ENCODE results near the gene RHPN2. TPM values are rescaled to one million over a fixed set of nuclear protein-coding genes. Genes with fewer than 3 reads are reported as not detected.

The RHPN2 gene
- total and polyA plus RNA-seq, 2 of the 13 experiments (the other 11 are each of a cell fraction or from before 2014, with no cell fraction given), result 20.3 to 48.0 TPM

DNA sequence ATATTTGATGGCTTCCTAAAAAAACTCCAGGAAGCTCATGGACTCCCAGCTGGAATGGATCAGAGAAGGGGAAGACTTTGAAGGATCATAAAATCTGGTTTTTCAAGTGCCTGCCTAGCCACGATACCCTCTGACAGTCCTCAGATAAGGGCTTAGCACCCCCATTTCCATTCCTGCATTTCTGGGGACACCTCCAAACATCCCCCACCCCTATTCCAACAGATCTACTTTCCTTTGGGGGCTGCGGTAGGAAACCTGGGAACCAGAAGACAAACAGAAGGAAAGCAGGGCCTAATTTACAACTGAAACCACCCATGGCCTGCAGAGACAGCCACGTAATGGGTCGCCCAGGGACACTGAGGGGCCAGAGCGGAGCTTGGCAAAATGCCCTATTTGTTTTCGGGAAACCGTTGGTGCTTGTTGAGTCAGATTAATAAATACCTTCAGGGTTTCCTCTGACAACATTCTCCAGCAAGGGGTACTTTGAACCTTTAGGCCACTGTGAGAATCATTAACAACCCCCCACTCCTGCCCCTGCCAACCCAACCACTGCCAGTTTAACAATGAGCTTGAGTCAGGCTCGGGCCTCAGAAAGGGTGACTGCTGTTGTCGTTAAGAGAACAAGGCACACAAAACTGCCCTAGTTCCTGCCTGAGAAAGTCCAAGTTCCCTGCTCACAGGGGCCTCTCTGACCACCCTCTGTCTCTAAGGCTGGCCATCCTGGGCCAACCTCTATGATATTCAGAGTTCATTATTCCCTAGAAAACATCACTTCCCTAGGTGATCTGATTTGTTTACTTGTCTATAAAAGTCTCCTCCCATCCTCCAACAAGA, 23.5 kb downstream of the RHPN2 start (continued):
- peak; percentile 81 for TF ChIP-seq KAT8 (CRISPR knock-in tag; IDR thresholded peaks at IDR 0.05)
- TF ChIP-seq, protein P1, sequence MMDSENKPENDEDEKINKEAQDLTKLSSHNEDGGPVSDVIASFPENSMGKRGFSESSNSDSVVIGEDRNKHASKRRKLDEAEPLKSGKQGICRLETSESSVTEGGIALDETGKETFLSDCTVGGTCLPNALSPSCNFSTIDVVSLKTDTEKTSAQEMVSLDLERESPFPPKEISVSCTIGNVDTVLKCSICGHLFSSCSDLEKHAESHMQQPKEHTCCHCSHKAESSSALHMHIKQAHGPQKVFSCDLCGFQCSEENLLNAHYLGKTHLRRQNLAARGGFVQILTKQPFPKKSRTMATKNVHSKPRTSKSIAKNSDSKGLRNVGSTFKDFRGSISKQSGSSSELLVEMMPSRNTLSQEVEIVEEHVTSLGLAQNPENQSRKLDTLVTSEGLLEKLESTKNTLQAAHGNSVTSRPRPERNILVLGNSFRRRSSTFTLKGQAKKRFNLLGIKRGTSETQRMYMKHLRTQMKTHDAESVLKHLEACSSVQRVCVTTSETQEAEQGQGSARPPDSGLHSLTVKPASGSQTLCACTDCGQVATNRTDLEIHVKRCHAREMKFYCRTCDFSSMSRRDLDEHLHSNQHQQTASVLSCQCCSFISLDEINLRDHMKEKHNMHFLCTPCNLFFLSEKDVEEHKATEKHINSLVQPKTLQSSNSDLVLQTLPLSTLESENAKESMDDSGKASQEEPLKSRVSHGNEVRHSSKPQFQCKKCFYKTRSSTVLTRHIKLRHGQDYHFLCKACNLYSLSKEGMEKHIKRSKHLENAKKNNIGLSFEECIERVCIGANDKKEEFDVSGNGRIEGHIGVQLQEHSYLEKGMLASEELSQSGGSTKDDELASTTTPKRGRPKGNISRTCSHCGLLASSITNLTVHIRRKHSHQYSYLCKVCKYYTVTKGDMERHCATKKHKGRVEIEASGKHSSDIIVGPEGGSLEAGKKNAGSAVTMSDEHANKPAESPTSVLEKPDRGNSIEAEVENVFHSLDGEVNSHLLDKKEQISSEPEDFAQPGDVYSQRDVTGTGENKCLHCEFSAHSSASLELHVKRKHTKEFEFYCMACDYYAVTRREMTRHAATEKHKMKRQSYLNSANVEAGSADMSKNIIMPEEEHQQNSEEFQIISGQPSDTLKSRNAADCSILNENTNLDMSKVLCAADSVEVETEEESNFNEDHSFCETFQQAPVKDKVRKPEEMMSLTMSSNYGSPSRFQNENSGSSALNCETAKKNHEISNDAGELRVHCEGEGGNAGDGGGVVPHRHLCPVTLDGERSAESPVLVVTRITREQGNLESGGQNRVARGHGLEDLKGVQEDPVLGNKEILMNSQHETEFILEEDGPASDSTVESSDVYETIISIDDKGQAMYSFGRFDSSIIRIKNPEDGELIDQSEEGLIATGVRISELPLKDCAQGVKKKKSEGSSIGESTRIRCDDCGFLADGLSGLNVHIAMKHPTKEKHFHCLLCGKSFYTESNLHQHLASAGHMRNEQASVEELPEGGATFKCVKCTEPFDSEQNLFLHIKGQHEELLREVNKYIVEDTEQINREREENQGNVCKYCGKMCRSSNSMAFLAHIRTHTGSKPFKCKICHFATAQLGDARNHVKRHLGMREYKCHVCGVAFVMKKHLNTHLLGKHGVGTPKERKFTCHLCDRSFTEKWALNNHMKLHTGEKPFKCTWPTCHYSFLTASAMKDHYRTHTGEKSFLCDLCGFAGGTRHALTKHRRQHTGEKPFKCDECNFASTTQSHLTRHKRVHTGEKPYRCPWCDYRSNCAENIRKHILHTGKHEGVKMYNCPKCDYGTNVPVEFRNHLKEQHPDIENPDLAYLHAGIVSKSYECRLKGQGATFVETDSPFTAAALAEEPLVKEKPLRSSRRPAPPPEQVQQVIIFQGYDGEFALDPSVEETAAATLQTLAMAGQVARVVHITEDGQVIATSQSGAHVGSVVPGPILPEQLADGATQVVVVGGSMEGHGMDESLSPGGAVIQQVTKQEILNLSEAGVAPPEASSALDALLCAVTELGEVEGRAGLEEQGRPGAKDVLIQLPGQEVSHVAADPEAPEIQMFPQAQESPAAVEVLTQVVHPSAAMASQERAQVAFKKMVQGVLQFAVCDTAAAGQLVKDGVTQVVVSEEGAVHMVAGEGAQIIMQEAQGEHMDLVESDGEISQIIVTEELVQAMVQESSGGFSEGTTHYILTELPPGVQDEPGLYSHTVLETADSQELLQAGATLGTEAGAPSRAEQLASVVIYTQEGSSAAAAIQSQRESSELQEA (CRISPR knock-in tag; IDR thresholded peaks at IDR 0.05; ENCODE audit: not compliant biosample characterization), result no peak
- TF ChIP-seq MED8 (CRISPR knock-in tag; IDR thresholded peaks at IDR 0.05; ENCODE audit: insufficient replicate concordance), result peak; percentile 68
- peak; percentile 89 for TF ChIP-seq NFKBIZ (CRISPR knock-in tag; IDR thresholded peaks at IDR 0.05)
- TF ChIP-seq POLR2G (IDR thresholded peaks at IDR 0.05; ENCODE audit: low read depth, low read length), result peak; percentile 68; the same call in 1 of the 2 replicates
- TF ChIP-seq MAFG (CRISPR knock-in tag; IDR thresholded peaks at IDR 0.05), result no peak
- TF ChIP-seq ZNF678 (CRISPR knock-in tag; IDR thresholded peaks at IDR 0.05), result no peak
- TF ChIP-seq RAD51 (IDR thresholded peaks at IDR 0.05; ENCODE audit: borderline replicate concordance), result no peak
- no peak for TF ChIP-seq HOXD1 (CRISPR knock-in tag; IDR thresholded peaks at IDR 0.05)
- peak; percentile 68; the same call in 1 of the 2 replicates for TF ChIP-seq GTF2F1 (IDR thresholded peaks at IDR 0.05; ENCODE audit: low read length)
- TF ChIP-seq, protein P2, sequence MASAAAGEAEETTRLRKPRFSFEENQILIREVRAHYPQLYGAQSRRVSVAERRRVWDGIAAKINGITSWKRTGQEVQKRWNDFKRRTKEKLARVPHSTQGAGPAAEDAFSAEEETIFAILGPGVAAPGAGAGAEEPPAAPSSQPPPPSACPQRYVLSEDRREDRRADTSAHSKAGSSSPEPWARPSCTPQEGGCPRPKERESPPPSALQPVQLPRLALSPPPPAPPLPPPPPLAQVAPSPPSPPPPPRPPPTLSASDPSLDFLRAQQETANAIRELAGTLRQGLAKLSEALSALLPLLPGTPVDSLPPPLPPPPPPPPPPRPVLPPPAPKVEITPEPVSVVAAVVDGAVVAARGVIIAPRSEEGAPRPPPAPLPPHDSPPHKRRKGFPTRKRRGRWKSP (CRISPR knock-in tag; IDR thresholded peaks at IDR 0.05), result peak; percentile 75; the same call in 1 of the 2 replicates
- TF ChIP-seq FOXO1 (CRISPR knock-in tag; IDR thresholded peaks at IDR 0.05), result peak; percentile 92
- TF ChIP-seq, protein P3, sequence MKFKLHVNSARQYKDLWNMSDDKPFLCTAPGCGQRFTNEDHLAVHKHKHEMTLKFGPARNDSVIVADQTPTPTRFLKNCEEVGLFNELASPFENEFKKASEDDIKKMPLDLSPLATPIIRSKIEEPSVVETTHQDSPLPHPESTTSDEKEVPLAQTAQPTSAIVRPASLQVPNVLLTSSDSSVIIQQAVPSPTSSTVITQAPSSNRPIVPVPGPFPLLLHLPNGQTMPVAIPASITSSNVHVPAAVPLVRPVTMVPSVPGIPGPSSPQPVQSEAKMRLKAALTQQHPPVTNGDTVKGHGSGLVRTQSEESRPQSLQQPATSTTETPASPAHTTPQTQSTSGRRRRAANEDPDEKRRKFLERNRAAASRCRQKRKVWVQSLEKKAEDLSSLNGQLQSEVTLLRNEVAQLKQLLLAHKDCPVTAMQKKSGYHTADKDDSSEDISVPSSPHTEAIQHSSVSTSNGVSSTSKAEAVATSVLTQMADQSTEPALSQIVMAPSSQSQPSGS (CRISPR knock-in tag; IDR thresholded peaks at IDR 0.05), result peak; percentile 80; the same call in 1 of the 2 replicates
- peak; percentile 66 for TF ChIP-seq KDM3A (CRISPR knock-in tag; IDR thresholded peaks at IDR 0.05; ENCODE audit: low read depth)
- TF ChIP-seq RFX1 (IDR thresholded peaks at IDR 0.05), result peak; percentile 12; the same call in 1 of the 2 replicates
- TF ChIP-seq ZNF34 (CRISPR knock-in tag; IDR thresholded peaks at IDR 0.05; ENCODE audit: borderline replicate concordance), result no peak; the same call in 1 of the 2 replicates
- no peak for TF ChIP-seq PHF20 (CRISPR knock-in tag; IDR thresholded peaks at IDR 0.05)
- TF ChIP-seq ZNF501 (CRISPR knock-in tag; IDR thresholded peaks at IDR 0.05), result peak; percentile 55; the same call in 1 of the 2 replicates
- TF ChIP-seq TP53 (CRISPR knock-in tag; conservative IDR thresholded peaks at IDR 0.05), result 0 out of 2 replicates have a peak, but pooled peaks have one; percentile 42

All from HepG2 (cell line).